Measurements from ENCODE around the gene CD82. TPM values are rescaled to one million over a fixed set of nuclear protein-coding genes. Genes with fewer than 3 reads are reported as not detected.

CD82 gene
- total and polyA plus RNA-seq, 2 donors (not counting 1 experiment from before 2014, with no cell fraction given): 192 to 438 TPM

- H3K4me3 Mint-ChIP-seq: peak overlapping the region; percentile 92
- no peaks in the 10 kb centered on the region for H3K27me3 Mint-ChIP-seq
- TF ChIP-seq CTCF (IDR thresholded peaks at IDR 0.05) (no peak), EZH2 (IDR thresholded peaks at IDR 0.05; ENCODE audit: borderline replicate concordance, insufficient read depth, low read depth, low read length, poor library complexity, severe bottlenecking) (no peak)
- 91% methylated on average over 1 of the region's 7 CpGs for WGBS (ENCODE audit: insufficient coverage)
- peaks cover 58 to 77% of the 10 kb centered on the region in 2 donors for H3K4me1 ChIP-seq (ENCODE audit: control insufficient read depth in 2 of 2, insufficient read depth in 2 of 2, low read length in 2 of 2)
- H3K9ac ChIP-seq (ENCODE audit: low read length): no peak overlapping the region
- peaks cover 34% of the 10 kb centered on the region for H4K20me1 ChIP-seq (ENCODE audit: control insufficient read depth, insufficient read depth, low read length, poor library complexity, severe bottlenecking)
- CTCF ChIA-PET: interaction anchor here (1.2 to 19.5 kb wide), 6 partner anchors 8 to 372 kb away, joined by 3 to 816 read pairs (median 8); no protein-coding TSS in a partner anchor
- no peak for DNase-seq
- intact Hi-C loops (cut with micrococcal nuclease): loop anchor here (10.0 kb wide), 2 partner anchors 381 to 1351 kb away; partner anchors contain the start of gene PEX16
- peak overlapping the region; percentile 41 for H3K27ac Mint-ChIP-seq
- no peak overlapping the region for H2AFZ ChIP-seq (ENCODE audit: insufficient read depth, low read depth, low read length, poor library complexity, severe bottlenecking)
- no peak for ATAC-seq (ENCODE audit: low read depth)
- peaks cover 74% of the 10 kb centered on the region for H3K4me1 Mint-ChIP-seq
- H3K4me2 ChIP-seq (replicated peaks; ENCODE audit: low read depth, low read length, poor library complexity, severe bottlenecking): peak overlapping the region; percentile 88
- H3K9me3 ChIP-seq (ENCODE audit: control extremely low read depth in 1 of 3, control insufficient read depth in 2 of 3, insufficient read depth in 1 of 3, low read length in 2 of 3): no peaks in the 10 kb centered on the region
- H3K9me3 Mint-ChIP-seq (ENCODE audit: insufficient read depth): no peaks in the 10 kb centered on the region
- peak overlapping the region in 1 of 2 donors; percentile 73 for H3K27ac ChIP-seq (ENCODE audit: low read length in 2 of 2)
- POLR2A ChIA-PET: interaction anchor here (2.9 to 4.7 kb wide), 4 partner anchors 32 to 47 kb away, joined by 13 to 59 read pairs (median 18); no protein-coding TSS in a partner anchor
- peaks cover 38% of the 10 kb centered on the region for H3K79me2 ChIP-seq (ENCODE audit: control insufficient read depth, insufficient read depth, low read length)
- peaks cover 0 to 5% of the 10 kb centered on the region in 2 experiments for H3K36me3 ChIP-seq (replicated peaks in 1 of 2; ENCODE audit: control extremely low read depth in 1 of 2, control insufficient read depth in 1 of 2, extremely low read depth in 1 of 2, insufficient read depth in 2 of 2, low read length in 1 of 2)
- H3K27me3 ChIP-seq (replicated peaks in 1 of 4; ENCODE audit: control extremely low read depth in 1 of 4, control insufficient read depth in 3 of 4, insufficient read depth in 4 of 4, low read length in 3 of 4): no peaks in the 10 kb centered on the region
- no peak overlapping the region for H3K4me3 ChIP-seq (ENCODE audit: control extremely low read depth in 1 of 5, extremely low read depth in 1 of 5, insufficient read depth in 1 of 5, low read depth in 2 of 5, low read length in 4 of 5)
Observed at GRCh38 chr11:44564166-44564565, 1.3 kb upstream of the CD82 start.

GRCh38 chr11:44564670-44565210 is 723 bp upstream of the CD82 start:
- WGBS (ENCODE audit: insufficient coverage): 13% methylated on average over 22 of the region's 22 CpGs
- Histone ChIP-seq H3K79me2 (ENCODE audit: control insufficient read depth, insufficient read depth, low read length) (peaks cover 43% of the 10 kb centered on the region), H3K27ac (ENCODE audit: low read length in 2 of 2) (peak overlapping the region; percentile 46 to 73), H3K9me3 (ENCODE audit: control extremely low read depth in 1 of 3, control insufficient read depth in 2 of 3, insufficient read depth in 1 of 3, low read length in 2 of 3) (no peaks in the 10 kb centered on the region), H3K36me3 (replicated peaks in 1 of 2; ENCODE audit: control extremely low read depth in 1 of 2, control insufficient read depth in 1 of 2, extremely low read depth in 1 of 2, insufficient read depth in 2 of 2, low read length in 1 of 2) (peaks cover 0 to 8% of the 10 kb centered on the region in 2 experiments), H3K4me3 (ENCODE audit: control extremely low read depth in 1 of 5, extremely low read depth in 1 of 5, insufficient read depth in 1 of 5, low read depth in 2 of 5, low read length in 4 of 5) (peak overlapping the region in 4 of 5 experiments; percentile 53 to 99 (median 88)), H2AFZ (ENCODE audit: insufficient read depth, low read depth, low read length, poor library complexity, severe bottlenecking) (peak overlapping the region; percentile 77), H3K4me2 (replicated peaks; ENCODE audit: low read depth, low read length, poor library complexity, severe bottlenecking) (peak overlapping the region; percentile 88), H3K4me1 (ENCODE audit: control insufficient read depth in 2 of 2, insufficient read depth in 2 of 2, low read length in 2 of 2) (peaks cover 58 to 77% of the 10 kb centered on the region in 2 donors), H3K27me3 (replicated peaks in 1 of 4; ENCODE audit: control extremely low read depth in 1 of 4, control insufficient read depth in 3 of 4, insufficient read depth in 4 of 4, low read length in 3 of 4) (no peaks in the 10 kb centered on the region), H4K20me1 (ENCODE audit: control insufficient read depth, insufficient read depth, low read length, poor library complexity, severe bottlenecking) (peaks cover 39% of the 10 kb centered on the region), H3K9ac (ENCODE audit: low read length) (peak overlapping the region; percentile 94)
- DNase-seq (no peak), ATAC-seq (ENCODE audit: low read depth) (no peak)
- ChIA-PET POLR2A (interaction anchor here (0.8 to 4.7 kb wide), 7 partner anchors 18 to 51 kb away, joined by 3 to 59 read pairs (median 16); no protein-coding TSS in a partner anchor), CTCF (interaction anchor here (1.0 to 19.5 kb wide), 9 partner anchors 8 to 372 kb away, joined by 3 to 816 read pairs (median 9); no protein-coding TSS in a partner anchor)
- TF ChIP-seq EZH2 (IDR thresholded peaks at IDR 0.05; ENCODE audit: borderline replicate concordance, insufficient read depth, low read depth, low read length, poor library complexity, severe bottlenecking) (no peak), CTCF (IDR thresholded peaks at IDR 0.05) (no peak)
- Mint-ChIP-seq H3K27me3 (no peaks in the 10 kb centered on the region), H3K9me3 (ENCODE audit: insufficient read depth) (no peaks in the 10 kb centered on the region), H3K4me3 (peak overlapping the region; percentile 92), H3K4me1 (peaks cover 74% of the 10 kb centered on the region), H3K27ac (peak overlapping the region; percentile 86)
- intact Hi-C loops (cut with micrococcal nuclease): loop anchor here (1.0 to 10.0 kb wide), 8 partner anchors 7 to 1350 kb away; partner anchors contain the start of genes PEX16 and PRDM11
